Peyer's patch (tissue), 4 donors: ENCODE measurements around the gene MAP4K1.

Experiments used
- POLR2A ChIP-seq, 2 donors: fragments of 450-650 bp; IDR thresholded peaks; one replicate each; pipeline ENCODE4 v1.5.1; 2017; ENCODE audit warnings: antibody characterized with exemption in 2 of 2, mild to moderate bottlenecking in 2 of 2, moderate library complexity in 2 of 2
- TF ChIP-seq, protein P1 (sequence below), 6 experiments: fragments of 450-650 bp in 4 of 6; fragments of 200-600 bp in 2 of 6; sonication (generic) in 1 of 6; IDR thresholded peaks; one replicate each; pipeline ENCODE4 v1.5.1; 2017 to 2019; ENCODE audit warnings: antibody characterized with exemption in 6 of 6, mild to moderate bottlenecking in 3 of 6, moderate library complexity in 1 of 6

DNA sequence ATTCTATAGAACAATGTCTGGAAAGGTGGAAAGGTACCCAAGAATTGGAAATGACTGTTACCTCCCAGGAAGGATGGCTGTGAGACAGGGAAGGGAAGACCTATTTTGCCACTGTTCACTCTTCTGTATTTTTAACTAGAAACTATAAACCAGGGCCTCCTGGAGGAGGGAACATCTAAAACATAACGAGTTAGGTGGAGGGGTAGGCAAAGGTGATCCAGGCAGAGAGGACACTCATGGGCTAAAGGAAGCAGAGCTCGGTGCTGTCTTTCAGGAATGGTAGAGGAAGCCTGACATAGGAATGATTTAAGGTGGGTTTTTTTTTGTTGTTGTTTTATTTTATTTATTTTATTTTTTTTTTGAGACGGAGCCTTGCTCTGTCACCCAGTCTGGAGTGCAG is 7.1 kb upstream of the MAP4K1 start:
- TF ChIP-seq, protein P1, sequence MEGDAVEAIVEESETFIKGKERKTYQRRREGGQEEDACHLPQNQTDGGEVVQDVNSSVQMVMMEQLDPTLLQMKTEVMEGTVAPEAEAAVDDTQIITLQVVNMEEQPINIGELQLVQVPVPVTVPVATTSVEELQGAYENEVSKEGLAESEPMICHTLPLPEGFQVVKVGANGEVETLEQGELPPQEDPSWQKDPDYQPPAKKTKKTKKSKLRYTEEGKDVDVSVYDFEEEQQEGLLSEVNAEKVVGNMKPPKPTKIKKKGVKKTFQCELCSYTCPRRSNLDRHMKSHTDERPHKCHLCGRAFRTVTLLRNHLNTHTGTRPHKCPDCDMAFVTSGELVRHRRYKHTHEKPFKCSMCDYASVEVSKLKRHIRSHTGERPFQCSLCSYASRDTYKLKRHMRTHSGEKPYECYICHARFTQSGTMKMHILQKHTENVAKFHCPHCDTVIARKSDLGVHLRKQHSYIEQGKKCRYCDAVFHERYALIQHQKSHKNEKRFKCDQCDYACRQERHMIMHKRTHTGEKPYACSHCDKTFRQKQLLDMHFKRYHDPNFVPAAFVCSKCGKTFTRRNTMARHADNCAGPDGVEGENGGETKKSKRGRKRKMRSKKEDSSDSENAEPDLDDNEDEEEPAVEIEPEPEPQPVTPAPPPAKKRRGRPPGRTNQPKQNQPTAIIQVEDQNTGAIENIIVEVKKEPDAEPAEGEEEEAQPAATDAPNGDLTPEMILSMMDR (IDR thresholded peaks at IDR 0.05), result no peak
- no peak for TF ChIP-seq POLR2A (IDR thresholded peaks at IDR 0.05)
